Measurements from ENCODE around the gene SCN8A.

Gene SCN8A

DNA sequence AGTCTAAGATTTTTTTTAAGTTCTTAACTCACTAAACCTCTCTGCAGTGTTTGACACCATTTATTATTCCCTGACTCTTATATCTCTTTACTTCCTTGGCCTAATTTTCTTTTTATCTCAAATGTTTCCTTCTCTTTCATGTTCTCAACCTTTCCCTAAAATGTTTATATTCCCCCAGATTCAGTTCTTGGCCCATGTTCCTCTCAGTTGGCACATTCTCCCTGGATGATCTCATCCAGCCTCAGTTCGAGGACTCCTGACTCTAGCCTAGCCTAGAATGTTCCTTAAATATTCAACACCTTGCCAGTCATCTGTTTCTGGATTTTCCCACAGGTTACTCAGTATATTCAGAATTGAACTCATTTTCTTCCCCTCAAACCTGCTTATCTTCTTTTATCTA lies 81.3 kb downstream of the SCN8A start:
- DNase-seq (ENCODE audit: low read depth), result no peak

DNA sequence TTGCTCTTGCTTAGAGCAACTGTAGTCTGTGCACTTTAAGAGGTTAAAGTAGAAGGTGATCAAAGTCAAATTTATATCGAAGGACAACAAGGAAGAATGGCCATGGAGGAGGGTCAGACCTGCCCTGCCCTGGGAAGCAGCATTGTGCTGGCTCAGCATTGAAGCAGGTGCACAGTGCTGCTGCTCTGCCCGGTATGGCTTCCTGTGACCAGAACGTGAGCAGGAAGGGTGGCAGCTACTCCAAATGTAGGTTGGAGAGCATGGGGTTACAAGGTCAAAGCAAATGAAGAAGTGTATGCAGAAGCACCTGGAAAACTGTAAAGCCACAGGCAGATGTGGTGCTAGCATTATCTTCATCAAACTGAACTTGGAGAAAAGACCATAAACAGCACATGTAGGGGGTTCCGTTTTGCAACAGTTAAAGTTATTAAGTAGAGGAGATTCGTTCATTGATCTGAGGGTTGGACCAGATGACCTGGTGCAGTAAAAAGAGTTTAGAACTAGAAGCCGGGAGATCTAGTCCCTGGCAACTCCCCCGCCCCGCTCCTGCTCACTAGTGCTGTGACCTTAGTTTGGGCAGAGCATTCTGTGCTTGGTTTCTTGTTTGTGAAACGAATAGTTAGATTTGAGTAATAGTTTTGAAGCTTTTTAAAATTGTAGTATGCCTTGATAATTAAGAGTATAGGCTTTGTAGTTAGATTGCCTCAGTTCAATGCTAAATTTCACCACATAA lies 84.2 kb downstream of the SCN8A start:
- DNase-seq (ENCODE audit: low read depth), result no peak

DNA sequence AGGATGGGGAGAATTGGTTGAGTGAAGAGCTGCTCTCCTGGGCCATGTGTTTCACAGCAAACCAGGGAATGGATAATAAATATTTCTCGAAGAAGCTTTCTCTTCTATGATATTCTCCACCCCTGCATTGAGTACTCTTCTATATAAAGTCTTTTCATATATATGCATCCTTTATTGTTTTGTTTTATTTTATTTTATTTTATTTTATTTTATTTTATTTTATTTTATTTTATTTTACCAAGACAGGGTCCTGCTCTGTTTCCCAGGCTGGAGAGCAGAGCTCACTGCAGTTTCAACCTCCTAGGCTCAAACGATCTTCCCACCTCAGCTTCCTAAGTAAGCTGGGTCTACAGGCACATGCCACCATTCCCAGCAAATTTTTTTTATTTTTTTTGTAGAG lies 85.8 kb downstream of the SCN8A start:
- no peak for DNase-seq (ENCODE audit: low read depth)

DNA sequence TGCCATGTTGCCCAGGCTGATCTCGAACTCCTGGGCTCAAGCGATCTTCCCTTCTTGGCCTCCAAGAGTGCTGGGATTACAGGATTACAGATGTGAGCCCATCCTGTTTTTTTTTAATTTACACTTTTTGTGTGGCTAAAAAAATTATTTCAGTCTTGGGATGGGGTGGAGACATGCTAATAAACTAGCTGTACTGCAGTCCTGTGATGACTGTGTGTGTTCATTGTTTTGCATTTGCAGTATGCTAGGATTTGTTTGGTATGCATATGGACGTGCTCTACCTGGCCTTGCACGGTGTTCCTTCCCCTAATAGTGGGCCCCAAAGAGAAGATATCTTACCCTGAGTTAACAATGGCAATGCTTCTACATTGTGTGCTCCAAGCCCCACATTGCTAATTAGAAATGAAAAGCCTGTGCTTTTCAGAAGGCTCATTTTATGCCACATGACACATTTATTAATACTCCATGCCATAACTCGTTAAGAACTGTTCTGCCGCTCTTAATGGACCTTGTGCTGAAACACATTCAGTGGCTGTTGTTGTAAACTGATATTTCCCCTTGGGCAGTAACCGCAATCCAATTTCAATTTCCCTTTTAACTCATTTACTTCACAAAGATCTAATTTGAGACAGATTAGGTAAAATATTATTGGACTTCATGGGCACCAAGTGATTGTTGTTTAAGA lies 86.4 kb downstream of the SCN8A start:
- no peak for DNase-seq (ENCODE audit: low read depth)

DNA sequence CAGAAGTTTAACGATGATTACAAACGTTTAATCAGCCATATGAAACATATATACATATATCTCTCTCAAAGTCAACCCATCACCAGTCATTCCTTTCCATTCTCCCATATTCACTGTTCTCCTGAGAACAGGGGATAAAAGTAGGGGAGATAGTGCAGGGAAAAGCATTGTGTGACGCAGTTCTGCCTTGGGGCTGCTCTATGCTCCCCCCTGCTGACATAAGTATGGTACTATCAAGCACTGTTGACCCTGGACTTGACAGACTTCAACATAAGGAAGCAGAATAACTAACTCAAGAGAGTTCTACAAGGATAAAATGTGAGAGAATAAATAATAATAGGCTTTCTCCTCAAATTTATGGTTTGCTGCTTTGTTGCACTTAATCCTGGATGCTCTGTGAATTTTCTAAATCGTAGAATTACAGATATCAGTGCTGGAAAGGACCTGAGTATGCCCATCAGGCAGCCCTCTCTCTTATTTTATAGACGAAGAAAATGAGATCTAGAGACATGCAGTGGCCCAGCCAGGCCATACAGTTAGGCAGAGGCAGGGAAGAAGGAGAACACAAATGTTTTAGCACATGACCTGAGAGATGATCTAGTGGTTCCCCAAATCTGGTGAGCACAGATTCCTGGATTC lies 87.2 kb downstream of the SCN8A start:
- DNase-seq (ENCODE audit: low read depth), result peak; percentile 44

DNA sequence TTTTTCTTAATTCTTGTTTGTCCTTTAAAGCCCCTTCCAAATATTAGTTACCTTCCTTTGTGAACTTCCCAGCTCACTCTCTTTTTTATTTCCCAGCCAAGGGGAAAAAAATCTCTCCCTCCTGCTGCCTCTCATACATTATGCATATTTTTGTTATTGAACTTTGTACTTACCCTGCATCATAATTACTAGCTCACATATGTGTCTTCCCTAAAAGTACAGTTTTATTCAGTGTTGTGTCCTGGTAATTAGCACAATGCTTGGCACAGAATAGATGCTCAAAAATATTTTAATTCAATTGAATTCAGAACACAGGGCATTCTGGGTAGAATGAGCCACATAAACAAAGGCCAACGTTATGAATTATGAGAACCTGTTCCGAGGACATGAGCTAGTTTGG lies 91.9 kb downstream of the SCN8A start:
- no peak for DNase-seq (ENCODE audit: low read depth)

DNA sequence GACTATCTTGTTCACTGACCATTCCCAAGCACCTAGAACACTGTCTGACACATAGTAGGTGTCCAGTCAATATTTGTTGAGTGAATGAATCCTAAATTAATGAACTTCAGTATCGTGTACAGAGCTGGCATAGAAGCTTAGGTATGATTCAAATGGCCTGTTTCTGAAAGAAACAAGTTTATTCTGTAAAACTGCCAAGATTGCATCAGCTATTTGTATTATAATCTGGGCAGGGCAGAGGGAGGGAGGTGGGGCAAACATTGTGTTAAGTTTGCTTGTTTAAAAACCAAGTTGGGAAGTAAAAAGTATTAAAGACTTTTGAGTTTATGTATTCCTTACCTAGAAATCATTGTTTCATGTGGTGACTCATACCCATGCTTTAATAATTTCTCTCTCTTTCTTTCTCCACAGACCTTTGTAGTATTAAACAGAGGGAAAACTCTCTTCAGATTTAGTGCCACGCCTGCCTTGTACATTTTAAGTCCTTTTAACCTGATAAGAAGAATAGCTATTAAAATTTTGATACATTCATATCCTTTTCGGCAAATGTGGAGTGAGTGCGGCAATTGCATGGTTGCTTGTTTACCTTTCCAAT lies 92.8 kb downstream of the SCN8A start:
- peak; percentile 75 for DNase-seq (ENCODE audit: low read depth)

DNA sequence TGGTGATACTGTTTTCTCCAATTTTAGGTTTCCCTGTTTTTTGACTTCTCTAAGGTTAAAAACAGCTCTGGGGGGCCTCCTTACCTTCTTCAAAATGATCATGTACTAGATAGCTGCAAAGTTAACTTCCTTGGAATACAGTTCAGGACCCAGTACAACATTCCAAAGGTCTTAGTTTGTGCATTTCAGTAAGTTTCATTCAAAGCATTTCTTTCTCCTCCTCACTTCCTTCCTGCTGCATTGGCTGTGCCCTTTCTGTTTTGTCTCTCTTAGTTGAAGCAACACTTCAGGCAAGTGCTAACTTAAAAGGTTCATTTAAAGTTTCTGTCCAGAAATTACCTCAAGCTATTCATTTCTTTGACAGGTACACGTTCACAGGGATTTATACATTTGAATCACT lies 95.7 kb downstream of the SCN8A start:
- DNase-seq (ENCODE audit: low read depth), result no peak

DNA sequence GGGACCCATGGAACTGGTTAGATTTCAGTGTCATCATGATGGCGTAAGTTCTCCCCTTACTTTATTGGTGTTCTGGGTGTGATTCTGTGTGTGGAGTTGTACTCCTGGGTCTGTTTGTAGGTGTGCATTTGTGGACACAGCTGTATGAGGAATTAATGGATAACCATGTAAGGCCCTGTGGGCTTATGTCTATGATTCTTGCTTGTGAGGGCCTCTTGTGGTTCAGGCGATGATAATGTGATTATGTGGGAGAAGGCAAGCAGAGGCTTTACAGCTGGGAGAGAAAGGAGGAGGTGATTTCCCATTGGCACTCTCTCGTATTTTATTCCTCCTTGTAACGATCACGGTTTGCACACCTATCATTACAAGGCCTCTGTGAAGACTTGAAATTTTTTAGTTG lies 96.1 kb downstream of the SCN8A start:
- DNase-seq (ENCODE audit: low read depth), result no peak

DNA sequence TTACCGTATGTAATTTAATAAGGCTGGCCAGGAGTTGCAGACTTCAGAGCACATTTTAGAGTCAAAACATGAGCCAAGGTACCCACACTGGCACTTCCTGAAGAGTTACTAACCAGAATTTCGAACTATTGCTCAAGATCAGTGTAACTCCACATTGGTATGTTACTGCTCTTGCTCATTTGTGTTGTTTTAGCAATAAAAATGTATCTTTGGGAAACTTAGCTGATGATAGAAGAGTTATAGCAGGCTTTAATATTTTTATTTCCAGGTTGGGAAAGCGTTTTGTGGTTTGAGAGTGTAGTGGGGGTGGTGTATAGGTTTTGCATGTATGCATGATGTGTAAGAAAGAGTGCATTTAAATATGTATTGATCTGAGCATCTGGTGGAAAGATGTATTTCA lies 96.6 kb downstream of the SCN8A start:
- peak; percentile 69 for DNase-seq (ENCODE audit: low read depth)

DNA sequence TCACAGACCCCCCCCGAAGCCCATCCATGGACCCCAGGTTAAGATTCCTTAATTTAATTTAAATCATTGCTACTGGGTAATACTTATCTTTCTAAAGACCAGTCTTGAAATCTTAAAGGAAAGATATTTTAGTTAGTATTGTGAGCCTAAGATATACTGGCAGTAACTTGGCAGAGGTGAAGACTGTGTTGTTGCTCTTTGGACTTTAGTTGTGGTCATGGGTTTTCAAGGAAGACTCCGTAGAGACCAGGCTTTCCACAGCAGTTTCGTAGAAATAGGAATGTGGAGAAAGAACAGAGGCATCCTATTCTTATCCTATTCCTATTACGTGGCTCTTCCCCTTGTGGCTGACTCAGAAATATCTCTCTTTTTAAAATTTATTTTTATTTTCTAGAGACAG lies 99.0 kb downstream of the SCN8A start:
- DNase-seq (ENCODE audit: low read depth), result no peak

DNA sequence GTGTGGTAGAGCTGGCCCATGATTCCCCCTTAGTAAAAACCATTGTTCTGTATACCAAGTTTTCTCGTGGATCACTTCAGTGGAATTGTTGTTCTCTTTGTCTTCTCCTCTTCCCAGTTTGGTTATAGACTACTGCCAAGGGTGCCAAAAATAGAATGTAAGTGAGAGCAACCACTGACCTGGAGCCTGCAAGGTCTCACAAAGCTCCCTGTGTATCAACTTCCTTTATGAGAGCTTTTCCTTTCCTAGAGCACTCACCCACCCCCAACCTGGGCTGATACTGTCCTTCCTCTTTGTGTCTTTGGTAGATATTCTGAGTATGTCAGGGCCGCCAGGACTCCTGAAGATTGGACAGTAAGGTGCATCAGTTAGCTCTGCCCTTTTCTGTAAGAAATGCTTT lies 101.0 kb downstream of the SCN8A start:
- no peak for DNase-seq (ENCODE audit: low read depth)

DNA sequence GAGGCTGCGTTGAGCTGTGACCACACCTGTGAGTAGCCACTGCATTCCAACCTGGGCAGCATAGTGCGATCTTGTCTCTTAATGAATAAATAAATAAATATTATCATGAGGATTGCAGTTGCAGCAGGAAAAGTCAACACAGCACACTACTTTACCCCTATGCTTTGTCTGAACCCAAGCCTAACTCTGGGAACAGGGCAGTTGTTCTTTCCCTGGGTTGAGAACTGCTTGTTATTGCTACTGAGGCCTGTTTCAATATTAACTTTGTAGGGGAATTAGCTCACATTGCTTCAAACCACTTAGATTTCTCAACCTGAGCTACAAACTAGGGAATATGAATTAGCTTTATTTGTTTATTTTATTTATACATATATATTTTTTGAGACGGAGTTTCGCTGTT lies 102.5 kb downstream of the SCN8A start:
- DNase-seq (ENCODE audit: low read depth), result no peak

DNA sequence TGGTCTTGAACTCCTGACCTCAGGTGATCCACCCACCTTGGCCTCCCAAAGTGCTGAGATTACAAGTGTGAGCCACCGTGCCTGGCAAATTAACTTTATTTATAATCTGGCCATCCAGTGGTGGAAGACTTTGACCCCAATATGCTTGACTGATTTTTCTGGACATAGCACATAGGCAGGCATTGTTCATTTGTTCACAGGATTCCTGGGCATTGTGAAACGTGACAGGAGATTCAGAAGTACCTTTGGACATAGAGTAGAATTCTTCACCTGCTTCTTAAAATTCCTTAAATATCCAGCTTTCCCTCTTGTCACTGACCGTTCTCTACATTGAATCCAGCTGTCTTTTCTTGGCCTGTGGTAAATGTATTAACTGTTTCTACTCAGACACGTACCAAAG lies 103.1 kb downstream of the SCN8A start:
- no peak for DNase-seq (ENCODE audit: low read depth)

DNA sequence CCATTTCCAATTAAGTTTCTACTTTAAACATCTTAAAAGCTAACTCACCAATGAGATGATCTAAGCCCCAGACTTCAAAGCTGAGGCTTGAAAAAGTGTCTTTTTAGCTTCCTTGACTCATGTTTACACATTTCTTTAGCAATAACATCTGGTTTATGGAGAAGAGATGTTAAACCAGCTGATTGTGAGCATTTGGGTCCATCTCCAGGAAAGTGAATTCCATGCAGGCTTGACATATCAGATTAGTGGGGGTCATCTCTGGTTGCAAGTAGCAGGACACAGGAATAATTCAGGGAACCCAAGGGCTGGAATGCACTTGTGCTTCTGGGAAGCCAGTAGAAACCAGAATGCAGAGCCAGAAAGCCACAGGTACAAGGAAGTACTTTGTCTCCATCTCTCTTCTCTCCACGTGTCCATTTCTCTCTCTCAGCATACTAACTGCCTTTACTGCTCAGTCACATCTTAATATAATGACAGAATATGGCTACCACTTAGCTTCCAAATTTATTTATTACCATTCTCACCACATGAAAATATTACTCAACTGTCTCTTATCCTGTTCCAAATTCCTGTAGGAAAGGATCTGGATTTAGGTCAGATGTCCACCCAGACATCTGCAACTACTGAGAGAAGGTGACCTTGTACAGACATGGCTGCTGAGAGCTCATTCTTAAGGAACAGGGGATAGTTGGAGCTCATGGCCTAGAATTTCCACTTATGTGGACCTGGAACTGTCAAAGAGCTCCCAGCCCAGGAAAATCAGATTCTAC lies 104.4 kb downstream of the SCN8A start:
- no peak for DNase-seq (ENCODE audit: low read depth)

DNA sequence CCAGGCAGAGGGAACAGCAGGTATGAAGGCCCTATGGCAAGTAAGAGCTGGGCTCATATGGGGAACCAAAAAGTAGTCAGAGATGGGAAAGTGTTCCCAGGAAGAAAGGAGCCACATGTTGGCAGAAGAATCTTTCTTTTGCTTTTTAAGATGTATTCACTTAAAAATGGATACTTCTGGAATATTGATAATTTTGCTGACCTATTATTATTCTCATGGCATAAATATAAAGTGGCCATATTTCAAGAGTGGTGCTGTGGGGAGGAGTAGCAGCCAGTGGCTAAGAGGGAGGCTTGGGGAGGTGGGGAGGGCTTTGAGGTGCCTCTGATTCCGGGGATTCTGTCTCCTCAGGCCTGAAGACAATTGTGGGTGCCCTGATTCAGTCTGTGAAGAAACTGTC lies 108.2 kb downstream of the SCN8A start:
- DNase-seq (ENCODE audit: low read depth), result no peak

DNA sequence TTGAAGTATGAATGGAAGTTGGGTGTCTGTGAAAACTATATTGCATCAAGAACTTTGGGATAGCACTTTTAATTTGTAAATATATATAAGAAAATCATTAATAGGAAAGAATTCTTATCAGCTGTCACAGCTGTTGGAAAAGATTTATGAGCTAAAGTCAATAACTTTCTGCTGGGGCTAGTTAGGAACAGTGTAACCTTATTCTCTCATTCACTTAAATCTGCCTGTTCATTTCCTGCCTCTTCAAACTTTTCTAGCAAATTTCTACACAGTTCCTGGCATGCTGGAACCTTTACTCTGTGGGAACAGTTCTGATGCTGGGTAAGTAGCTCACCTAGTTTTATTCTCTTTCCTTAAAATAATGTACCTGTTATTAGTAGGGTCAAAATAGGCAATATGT lies 109.9 kb downstream of the SCN8A start:
- DNase-seq (ENCODE audit: low read depth), result no peak

DNA sequence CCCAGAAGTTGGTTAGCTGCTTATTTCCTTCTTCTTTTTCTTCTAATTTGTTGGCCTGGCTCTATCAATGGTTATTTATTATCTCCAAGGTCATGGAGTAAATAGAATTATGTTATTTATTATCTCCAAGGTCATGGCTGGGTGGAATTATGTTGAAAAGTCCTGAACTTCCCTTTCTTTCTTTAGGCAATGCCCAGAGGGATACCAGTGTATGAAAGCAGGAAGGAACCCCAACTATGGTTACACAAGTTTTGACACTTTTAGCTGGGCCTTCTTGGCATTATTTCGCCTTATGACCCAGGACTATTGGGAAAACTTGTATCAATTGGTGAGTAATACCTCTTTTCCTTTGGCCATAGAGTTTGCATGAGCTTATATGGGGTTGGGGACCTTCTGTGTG lies 111.6 kb downstream of the SCN8A start:
- no peak for DNase-seq (ENCODE audit: low read depth)

DNA sequence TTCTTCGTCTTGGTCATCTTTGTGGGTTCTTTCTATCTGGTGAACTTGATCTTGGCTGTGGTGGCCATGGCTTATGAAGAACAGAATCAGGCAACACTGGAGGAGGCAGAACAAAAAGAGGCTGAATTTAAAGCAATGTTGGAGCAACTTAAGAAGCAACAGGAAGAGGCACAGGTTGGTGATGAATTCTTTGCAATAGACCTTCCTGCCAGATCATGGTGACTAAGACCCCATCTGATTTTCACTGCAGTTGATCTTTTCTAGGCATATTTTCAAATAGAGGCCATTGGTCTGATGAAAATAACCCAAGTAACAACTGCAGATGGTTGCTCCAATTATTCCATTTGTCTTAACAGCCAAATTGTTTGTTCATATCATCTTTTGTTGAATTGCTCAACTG lies 114.4 kb downstream of the SCN8A start:
- no peak for DNase-seq (ENCODE audit: low read depth)

DNA sequence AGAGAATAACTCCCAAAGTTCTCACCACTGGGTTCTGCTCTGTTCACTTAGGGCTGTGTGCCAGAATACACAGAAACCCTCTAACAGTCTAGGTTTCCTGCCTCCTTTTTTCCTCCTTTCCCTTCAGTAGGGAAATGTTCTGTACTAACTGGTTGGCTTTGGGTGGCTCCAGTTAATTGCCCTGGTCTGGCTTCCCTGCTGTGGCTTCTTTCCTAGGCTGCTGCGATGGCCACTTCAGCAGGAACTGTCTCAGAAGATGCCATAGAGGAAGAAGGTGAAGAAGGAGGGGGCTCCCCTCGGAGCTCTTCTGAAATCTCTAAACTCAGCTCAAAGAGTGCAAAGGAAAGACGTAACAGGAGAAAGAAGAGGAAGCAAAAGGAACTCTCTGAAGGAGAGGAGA lies 115.2 kb downstream of the SCN8A start:
- DNase-seq (ENCODE audit: low read depth), result no peak

DNA sequence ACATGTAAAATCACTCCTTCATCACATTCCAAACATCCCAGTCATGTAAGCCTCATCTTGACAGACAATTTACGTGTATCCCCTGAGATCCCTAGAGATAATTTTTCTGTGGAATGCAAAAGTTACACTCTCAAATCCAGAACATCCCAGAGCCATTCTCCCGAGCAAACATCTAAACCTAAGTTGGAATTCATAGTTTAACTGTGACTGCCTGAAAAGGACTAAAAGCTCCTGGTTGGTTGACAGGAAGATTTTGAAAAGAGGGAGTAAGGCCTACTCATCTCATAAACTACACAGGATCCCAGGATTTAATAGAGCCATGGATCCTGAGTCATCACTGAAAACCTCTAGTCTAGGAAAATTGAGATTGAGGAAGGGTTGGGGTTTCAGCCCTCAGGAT lies 123.6 kb downstream of the SCN8A start:
- peak; percentile 36 for DNase-seq (ENCODE audit: low read depth)

DNA sequence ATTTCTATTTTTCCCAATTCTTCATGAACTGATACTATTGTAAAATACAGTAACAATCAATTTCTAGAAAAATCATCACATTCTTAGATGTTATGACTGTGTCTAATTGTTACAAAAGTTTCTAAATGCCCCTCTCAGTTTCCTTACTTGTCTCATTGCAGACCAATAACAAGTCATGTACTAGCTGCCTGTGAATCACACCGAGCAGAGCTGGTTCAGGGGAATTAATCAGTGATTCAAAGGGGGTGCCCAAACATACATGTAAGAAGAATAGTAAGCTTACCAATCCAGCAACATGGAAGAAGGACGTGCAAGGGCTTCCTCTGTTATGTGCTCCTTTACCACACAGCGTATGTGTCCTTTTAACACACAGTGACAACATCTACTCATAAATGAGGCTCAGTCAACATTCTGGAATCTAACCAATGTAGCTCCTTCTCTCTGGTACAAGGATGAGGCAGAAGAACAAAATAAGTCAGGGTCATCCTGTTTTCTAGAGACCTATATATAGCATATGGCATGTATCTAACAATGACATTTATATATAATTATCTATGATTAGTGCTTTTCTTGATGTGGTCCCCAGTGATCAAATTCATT lies 126.4 kb downstream of the SCN8A start:
- DNase-seq (ENCODE audit: low read depth), result no peak

All from stromal cell of bone marrow (primary cell).